Activated CD8-positive, alpha-beta T cell treated with anti-CD3 and anti-CD28 coated beads for 36 hours (primary cell): Measurements from ENCODE around the gene POLR2F. TPM values are rescaled to one million over a fixed set of nuclear protein-coding genes. Genes with fewer than 3 reads are reported as not detected.

Source experiments
- ATAC-seq: fragments of 200-7000 bp; cut with Tn5 transposase; one replicate; pipeline ENCODE4 v1.10.0; 2021; ENCODE audit warnings: mild to moderate bottlenecking, moderate library complexity
- CTCF ChIA-PET: fragments of 350-600 bp; sonication (Branson Sonifier 250); formaldehyde crosslinking; loops from one replicate; lab custom pipeline; 2021; ENCODE audit warnings: antibody characterized with exemption; lab: Charles Lee
- POLR2A ChIA-PET: fragments of 350-600 bp; sonication (Branson Sonifier 250); formaldehyde crosslinking; loops from one replicate; lab custom pipeline; 2021; ENCODE audit warnings: antibody characterized with exemption; lab: Charles Lee
- DNase-seq: peaks from one replicate; pipeline ENCODE4 v3.0.0-alpha.2; 2020
- H3K27ac Mint-ChIP-seq: one replicate; pipeline ENCODE4 v1.8.0; 2021; ENCODE audit warnings: mild to moderate bottlenecking, mixed read lengths
- H3K27me3 Mint-ChIP-seq: one replicate; pipeline ENCODE4 v1.8.0; 2021; ENCODE audit warnings: mixed read lengths
- H3K36me3 Mint-ChIP-seq: one replicate; pipeline ENCODE4 v1.8.0; 2021; ENCODE audit warnings: low read depth, mixed read lengths
- H3K4me1 Mint-ChIP-seq: one replicate; pipeline ENCODE4 v1.8.0; 2021; ENCODE audit warnings: low read depth, mixed read lengths
- H3K4me3 Mint-ChIP-seq: one replicate; pipeline ENCODE4 v1.8.0; 2021; ENCODE audit warnings: mild to moderate bottlenecking, moderate library complexity, mixed read lengths
- H3K9me3 Mint-ChIP-seq: one replicate; pipeline ENCODE4 v1.8.0; 2021; ENCODE audit warnings: mixed read lengths
- intact Hi-C: fragments of 100-400 bp; cut with micrococcal nuclease; formaldehyde crosslinking; loops from one replicate; pipeline ENCODE4 v1.10.0; 2022
- total RNA-seq, 2 experiments: library from RNA; stranded (reverse); gene quantifications; one replicate each; pipeline ENCODE4 v1.2.3, GENCODE V29; 2021
- TF ChIP-seq, protein P1 (sequence below): fragments of 200-600 bp; IDR thresholded peaks from one replicate; pipeline ENCODE4 v1.8.0; 2022; ENCODE audit warnings: antibody characterized with exemption, mild to moderate bottlenecking

The POLR2F gene
- total RNA-seq, 2 experiments from 2014 or later = 82.2 to 85.4 TPM

DNA sequence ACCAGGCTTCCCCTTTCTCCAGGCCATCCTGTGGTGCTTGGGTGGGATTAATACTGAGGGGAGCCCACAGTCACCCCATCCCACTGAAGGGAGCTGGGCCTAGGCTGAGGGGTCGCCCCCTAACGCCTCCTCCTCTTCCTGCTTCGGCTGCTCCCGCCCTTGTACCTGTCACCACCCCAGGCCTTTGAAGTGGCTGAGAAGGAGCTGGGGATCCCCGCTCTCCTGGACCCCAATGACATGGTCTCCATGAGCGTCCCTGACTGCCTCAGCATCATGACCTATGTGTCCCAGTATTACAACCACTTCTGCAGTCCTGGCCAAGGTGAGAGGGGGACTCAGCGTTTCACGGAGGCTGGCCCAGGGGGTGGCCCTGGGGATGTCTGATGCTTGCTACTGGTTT is 41.3 kb upstream of the POLR2F start:
- Mint-ChIP-seq H3K27me3 (no peaks in the 10 kb centered on the region), H3K9me3 (no peaks in the 10 kb centered on the region), H3K4me1 (peaks cover 29% of the 10 kb centered on the region), H3K4me3 (no peak overlapping the region), H3K27ac (peak overlapping the region; percentile 32), H3K36me3 (peaks cover 2% of the 10 kb centered on the region)
- ATAC-seq = peak; percentile 81
- intact Hi-C loops = no loop called here
- DNase-seq = peak; percentile 45
- TF ChIP-seq, protein P1, sequence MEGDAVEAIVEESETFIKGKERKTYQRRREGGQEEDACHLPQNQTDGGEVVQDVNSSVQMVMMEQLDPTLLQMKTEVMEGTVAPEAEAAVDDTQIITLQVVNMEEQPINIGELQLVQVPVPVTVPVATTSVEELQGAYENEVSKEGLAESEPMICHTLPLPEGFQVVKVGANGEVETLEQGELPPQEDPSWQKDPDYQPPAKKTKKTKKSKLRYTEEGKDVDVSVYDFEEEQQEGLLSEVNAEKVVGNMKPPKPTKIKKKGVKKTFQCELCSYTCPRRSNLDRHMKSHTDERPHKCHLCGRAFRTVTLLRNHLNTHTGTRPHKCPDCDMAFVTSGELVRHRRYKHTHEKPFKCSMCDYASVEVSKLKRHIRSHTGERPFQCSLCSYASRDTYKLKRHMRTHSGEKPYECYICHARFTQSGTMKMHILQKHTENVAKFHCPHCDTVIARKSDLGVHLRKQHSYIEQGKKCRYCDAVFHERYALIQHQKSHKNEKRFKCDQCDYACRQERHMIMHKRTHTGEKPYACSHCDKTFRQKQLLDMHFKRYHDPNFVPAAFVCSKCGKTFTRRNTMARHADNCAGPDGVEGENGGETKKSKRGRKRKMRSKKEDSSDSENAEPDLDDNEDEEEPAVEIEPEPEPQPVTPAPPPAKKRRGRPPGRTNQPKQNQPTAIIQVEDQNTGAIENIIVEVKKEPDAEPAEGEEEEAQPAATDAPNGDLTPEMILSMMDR = no peak
- ChIA-PET CTCF (interaction anchor here (0.8 kb wide), 1 partner anchor 22 kb away, joined by 3 read pairs; no protein-coding TSS in a partner anchor), POLR2A (interaction anchor here (0.6 kb wide), 1 partner anchor 38 kb away, joined by 3 read pairs; no protein-coding TSS in a partner anchor)

DNA sequence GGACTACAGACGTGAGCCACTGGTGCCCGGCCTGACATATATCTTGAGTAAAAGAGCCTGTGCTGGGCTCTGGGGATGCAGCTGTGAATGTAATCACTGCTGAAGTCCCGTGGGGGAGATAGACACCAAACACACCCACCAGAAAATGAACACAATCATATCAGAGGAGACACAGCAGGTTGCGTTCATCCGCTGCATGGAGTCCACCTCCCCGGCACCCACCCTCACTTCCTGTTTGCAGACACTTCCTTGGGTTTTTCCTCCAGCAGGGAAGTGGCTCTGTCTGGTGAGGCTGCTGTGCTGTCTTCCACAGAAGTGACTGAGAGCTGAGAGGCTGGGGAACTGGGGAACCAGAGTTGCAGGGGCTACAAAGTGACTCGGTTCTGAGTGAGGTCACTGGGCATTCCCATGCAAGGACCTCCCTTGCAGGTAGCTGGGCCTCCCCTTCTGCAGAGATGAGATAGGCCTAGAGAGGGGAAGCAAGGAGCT is 40.2 kb upstream of the POLR2F start:
- Mint-ChIP-seq H3K4me1 (peaks cover 21% of the 10 kb centered on the region), H3K9me3 (no peaks in the 10 kb centered on the region), H3K4me3 (no peak overlapping the region), H3K27ac (no peak overlapping the region), H3K27me3 (no peaks in the 10 kb centered on the region), H3K36me3 (peaks cover 2% of the 10 kb centered on the region)
- ChIA-PET POLR2A (no interaction called here), CTCF (no interaction called here)
- TF ChIP-seq, protein P1 = no peak
- DNase-seq (no peak), ATAC-seq (no peak)
- intact Hi-C loops = no loop called here

DNA sequence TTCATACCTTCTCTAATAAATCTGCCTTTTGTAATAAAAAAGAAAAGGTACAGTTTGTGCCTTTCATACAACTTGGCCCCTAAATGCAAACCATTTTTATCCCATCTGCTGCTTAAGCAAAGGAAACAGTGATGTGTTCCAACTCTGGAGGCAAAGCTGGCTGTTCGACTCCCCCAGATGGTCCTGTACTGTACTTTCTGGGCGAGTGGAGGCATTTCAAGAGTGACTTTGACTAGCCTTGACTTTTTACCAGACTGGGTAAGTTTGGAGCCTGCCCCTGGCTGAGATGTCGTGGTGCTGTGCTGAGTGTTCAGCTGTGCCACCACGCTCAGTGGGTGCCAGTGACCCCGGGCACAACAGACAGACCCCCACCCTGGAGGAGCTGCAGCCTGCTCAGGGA is 37.2 kb upstream of the POLR2F start:
- intact Hi-C loops = no loop called here
- no peak overlapping the region for H3K27ac Mint-ChIP-seq
- no peaks in the 10 kb centered on the region for H3K27me3 Mint-ChIP-seq
- ChIA-PET POLR2A (interaction anchor here (1.3 kb wide), 1 partner anchor 14 kb away, joined by 3 read pairs; no protein-coding TSS in a partner anchor), CTCF (interaction anchor here (1.0 to 2.1 kb wide), 3 partner anchors 10 to 72 kb away, joined by 3 to 6 read pairs (median 3); partner anchors contain the start of genes ANKRD54 and MICALL1)
- TF ChIP-seq, protein P1 = no peak
- H3K9me3 Mint-ChIP-seq = no peaks in the 10 kb centered on the region
- no peak overlapping the region for H3K4me3 Mint-ChIP-seq
- DNase-seq (no peak), ATAC-seq (no peak)
- H3K4me1 Mint-ChIP-seq = peaks cover 20% of the 10 kb centered on the region
- H3K36me3 Mint-ChIP-seq = peaks cover 2% of the 10 kb centered on the region

DNA sequence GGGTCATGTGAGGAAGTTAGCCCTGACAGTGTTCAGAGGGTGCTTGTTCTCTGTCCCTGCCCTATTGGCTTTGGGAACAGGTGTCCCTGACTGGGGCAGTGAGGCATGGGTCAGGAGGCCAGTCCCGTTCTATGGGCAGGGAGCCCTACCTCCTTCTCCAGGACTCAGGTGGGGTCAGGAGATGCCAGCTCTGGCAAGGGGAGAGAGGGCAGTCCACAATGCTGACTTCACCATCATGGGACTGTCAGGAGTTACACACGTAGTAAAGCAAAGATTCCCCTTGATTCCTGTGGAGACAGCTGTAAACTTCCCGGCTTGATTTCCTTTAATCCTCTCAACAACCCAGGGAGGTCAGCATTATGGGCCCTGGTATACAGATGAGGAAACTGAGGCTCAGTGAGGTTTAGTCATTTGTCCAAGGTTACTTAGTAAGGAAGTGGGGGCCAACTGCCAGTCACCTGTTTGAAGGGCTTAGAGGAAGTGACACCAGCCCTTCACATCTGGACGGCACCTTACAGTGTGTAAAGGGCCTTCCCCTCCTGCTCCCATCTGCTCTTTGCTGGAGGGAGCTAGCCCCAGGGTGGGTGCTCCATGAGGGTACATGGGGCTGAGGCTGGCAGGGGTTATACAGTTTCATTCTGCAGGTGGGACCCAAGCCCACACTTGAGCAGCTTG is 35.5 kb upstream of the POLR2F start:
- TF ChIP-seq, protein P1 = no peak

More for the DNA sequence above, 35.5 kb upstream of the POLR2F start:
- Mint-ChIP-seq H3K4me3 (no peak overlapping the region), H3K9me3 (no peaks in the 10 kb centered on the region), H3K27me3 (no peaks in the 10 kb centered on the region), H3K36me3 (peaks cover 2% of the 10 kb centered on the region), H3K4me1 (peaks cover 10% of the 10 kb centered on the region), H3K27ac (peak overlapping the region; percentile 38)
- ChIA-PET CTCF (interaction anchor here (1.2 kb wide), 1 partner anchor 102 kb away, joined by 4 read pairs; no protein-coding TSS in a partner anchor), POLR2A (no interaction called here)
- no peak for DNase-seq
- intact Hi-C loops = no loop called here
- ATAC-seq = no peak
